ENCODE measurements around the gene KCNF1. TPM values are rescaled to one million over a fixed set of nuclear protein-coding genes. Genes with fewer than 3 reads are reported as not detected.

Gene KCNF1
- polyA plus RNA-seq, 10 donors, result 2.8 to 4.5 (median 3.5) TPM

Other genes starting within 250 kb of the KCNF1 start
- 10 to 100 TPM; 14.6 to 21.3 (median 18.1) TPM for gene NOL10, start 222.0 kb upstream of the KCNF1 start, polyA plus RNA-seq (ENCODE audit: insufficient read length in 10 of 10)
- 1 to 10 TPM; 1.1 to 5.7 (median 2.8) TPM for gene ATP6V1C2, start 190.3 kb upstream of the KCNF1 start, polyA plus RNA-seq (ENCODE audit: insufficient read length in 10 of 10)
- 100 to 1,000 TPM; 123 to 213 (median 143) TPM for gene PDIA6, start 99.1 kb upstream of the KCNF1 start, polyA plus RNA-seq (ENCODE audit: insufficient read length in 10 of 10)
- gene SLC66A3, start 243.5 kb downstream of the KCNF1 start, polyA plus RNA-seq (ENCODE audit: insufficient read length in 10 of 10), result 10 to 100 TPM in 9 of 10 donors, 1 to 10 TPM in 1; 9.6 to 16.1 (median 14.8) TPM

All from muscle of back (tissue), 10 donors.